K562 (cell line): ENCODE measurements around the gene GRIK3. TPM values are rescaled to one million over a fixed set of nuclear protein-coding genes. Genes with fewer than 3 reads are reported as not detected.

Experiments
- CBX3 ChIP-seq, 2 experiments: IDR thresholded peaks; 1 replicate in 1 of 2; 2 replicates in 1 of 2; pipeline ENCODE4 v1.6.1; 2012; ENCODE audit warnings: inconsistent platforms in 2 of 2, low read length in 2 of 2, borderline replicate concordance in 1 of 2, control low read depth in 1 of 2
- CTBP1 ChIP-seq: fragments of 450-650 bp; IDR thresholded peaks from 2 replicates; pipeline ENCODE4 v1.6.1; 2016; ENCODE audit warnings: borderline replicate concordance
- FOXA3 ChIP-seq, 2 experiments: fragments of 450-650 bp in 1 of 2; sonication (generic) in 1 of 2; formaldehyde crosslinking; IDR thresholded peaks in 1 of 2; conservative IDR thresholded peaks in 1 of 2; 2 replicates each; pipeline versions ENCODE4 v1.4.0 to v1.8.0; 2020 to 2022; ENCODE audit warnings: mild to moderate bottlenecking in 2 of 2, missing genetic modification reagents in 1 of 2
- GABPA ChIP-seq: fragments of 200-800 bp; sonication (Bioruptor generic); conservative IDR thresholded peaks from 2 replicates; pipeline ENCODE4 v1.6.1; 2016; ENCODE audit warnings: low read depth, missing genetic modification characterization, missing compliant biosample characterization
- GABPB1 ChIP-seq: sonication (generic); formaldehyde crosslinking; IDR thresholded peaks from 2 replicates; pipeline ENCODE4 v1.8.0; 2022; ENCODE audit warnings: mild to moderate bottlenecking, missing genetic modification reagents
- KDM4B ChIP-seq, 2 experiments: fragments of 450-650 bp in 1 of 2; sonication (generic) in 1 of 2; IDR thresholded peaks; 2 replicates each; pipeline ENCODE4 v1.6.1; 2016 to 2017; ENCODE audit warnings: borderline replicate concordance in 2 of 2, antibody characterized with exemption in 1 of 2, low read depth in 1 of 2, mild to moderate bottlenecking in 1 of 2
- MYC ChIP-seq, 2 experiments: fragments of 250-450 bp in 1 of 2; sonication (Bioruptor Pico) in 1 of 2; IDR thresholded peaks; 2 replicates each; pipeline versions ENCODE4 v1.5.1 to v1.6.1; 2012 to 2021; ENCODE audit warnings: low read depth in 2 of 2, borderline replicate concordance in 1 of 2, improper control_type of control experiment in 1 of 2, low read length in 1 of 2, mild to moderate bottlenecking in 1 of 2, moderate library complexity in 1 of 2
- NR4A1 ChIP-seq, 2 experiments: fragments of 250-450 bp in 1 of 2; fragments of 450-650 bp in 1 of 2; sonication (Bioruptor Pico) in 1 of 2; IDR thresholded peaks; 2 replicates each; pipeline versions ENCODE4 v1.4.0 to v1.6.1; 2016 to 2020; ENCODE audit warnings: mild to moderate bottlenecking in 2 of 2, missing compliant biosample characterization in 1 of 2, missing genetic modification characterization in 1 of 2, moderate library complexity in 1 of 2
- SPI1 ChIP-seq: IDR thresholded peaks from 2 replicates; pipeline ENCODE4 v1.6.1; 2011; ENCODE audit warnings: low read depth, low read length, control low read depth, borderline replicate concordance
- SRSF3 ChIP-seq: fragments of 200-400 bp; formaldehyde crosslinking; IDR thresholded peaks from 2 replicates; pipeline ENCODE4 v1.6.1; 2016; ENCODE audit warnings: mild to moderate bottlenecking, low read length, moderate library complexity; ENCODE audit not compliant: insufficient read depth
- polyA plus RNA-seq, 8 experiments: library from polyadenylated mRNA; depleted of rRNA in 4 of 8; stranded (reverse) in 5 of 8; unstranded in 3 of 8; fragments of >200 nt; fragmentation: Nextera tagmentation in 2 of 8; fragmentation: Illumina TruSeq in 1 of 8; extraction: Ambion mirVana in 2 of 8; extraction: Trizol in 1 of 8; gene quantifications; 2 replicates each; pipeline versions ENCODE4 v1.2.1 to v1.2.3, GENCODE V29; 2011 to 2014; ENCODE audit warnings: inconsistent platforms in 1 of 8, missing spikeins in 1 of 8
- total RNA-seq, 7 experiments: library from RNA; depleted of rRNA in 6 of 7; stranded (reverse); fragments of >200 nt in 6 of 7; fragmentation: Illumina TruSeq in 2 of 7; extraction: Trizol in 2 of 7; gene quantifications; 2 replicates each; pipeline versions ENCODE4 v1.2.1 to v1.2.3, GENCODE V29; 2011 to 2021; ENCODE audit warnings: low replicate concordance in 1 of 7
- TF ChIP-seq, protein P1 (sequence below), 2 experiments: fragments of 450-650 bp; IDR thresholded peaks; 2 replicates each; pipeline ENCODE4 v1.6.1; 2016
- TF ChIP-seq, protein P2 (sequence below), 3 experiments: IDR thresholded peaks in 2 of 3; conservative IDR thresholded peaks in 1 of 3; 2 replicates each; pipeline ENCODE4 v1.5.1; 2011 to 2012; ENCODE audit warnings: low read length in 3 of 3, mild to moderate bottlenecking in 3 of 3, control low read depth in 2 of 3, improper control_type of control experiment in 1 of 3, inconsistent platforms in 1 of 3, low read depth in 1 of 3, mixed read lengths in 1 of 3, moderate library complexity in 1 of 3; ENCODE audit not compliant: insufficient read depth in 2 of 3
- TF ChIP-seq, protein P3 (sequence below): fragments of 450-650 bp; IDR thresholded peaks from 2 replicates; pipeline ENCODE4 v1.7.0; 2016; ENCODE audit warnings: borderline replicate concordance
- TF ChIP-seq, protein P4 (sequence below): fragments of 450-650 bp; IDR thresholded peaks from 2 replicates; pipeline ENCODE4 v1.6.1; 2016; ENCODE audit warnings: borderline replicate concordance

Gene GRIK3
- total and polyA plus RNA-seq, 9 of the 15 experiments (the other 6 are each of a cell fraction or from before 2014, with no cell fraction given): not detected

DNA sequence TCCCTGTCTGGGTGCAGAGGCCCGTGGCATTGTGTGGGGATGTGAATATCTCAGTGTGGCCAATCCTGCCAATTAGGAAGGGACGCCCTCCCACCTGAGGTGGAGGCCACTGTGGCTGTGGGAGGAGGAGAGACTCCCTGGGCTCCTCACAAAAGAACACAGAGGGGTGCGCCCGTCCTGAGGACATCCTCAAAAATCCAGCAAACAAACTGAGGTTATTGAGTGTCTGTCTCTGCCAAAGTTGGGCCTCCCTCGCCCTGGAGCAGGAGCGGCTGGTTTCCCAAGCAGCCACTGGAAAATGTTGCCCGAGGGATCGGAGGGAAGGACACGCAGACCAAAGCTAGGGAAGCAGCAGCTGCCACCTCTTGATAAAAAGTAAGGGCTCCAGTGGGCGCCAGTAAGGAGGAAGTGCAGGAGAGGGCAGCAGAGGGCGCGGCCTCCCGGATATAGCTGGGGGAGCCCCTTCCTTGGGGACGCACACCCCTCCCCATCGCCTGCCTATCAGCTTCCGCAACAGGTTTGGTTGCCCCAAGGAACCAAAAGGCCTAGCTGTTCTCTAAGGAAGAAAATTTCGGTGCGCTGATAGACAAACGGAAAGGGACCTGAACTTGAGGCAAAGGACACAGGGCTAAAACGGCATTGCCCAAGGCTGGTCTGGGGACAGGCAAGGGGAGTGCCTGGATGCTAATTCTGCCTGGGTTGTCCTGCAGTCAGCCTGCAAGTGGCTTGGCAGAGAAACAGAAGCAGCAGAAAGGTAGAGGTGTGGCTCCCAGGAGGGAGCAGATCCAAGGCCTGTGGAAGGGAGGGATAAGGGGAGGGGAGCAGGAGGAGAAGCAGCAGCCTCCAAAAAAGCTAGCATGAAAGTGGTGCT, 1.7 kb upstream of the GRIK3 start (continued):
- no peak for TF ChIP-seq MYC (IDR thresholded peaks at IDR 0.05; ENCODE audit: low read depth, low read length)
- no peak for TF ChIP-seq MYC (CRISPR knock-in tag; IDR thresholded peaks at IDR 0.05; ENCODE audit: borderline replicate concordance, low read depth)
- TF ChIP-seq SRSF3: no peak
- TF ChIP-seq, protein P1, sequence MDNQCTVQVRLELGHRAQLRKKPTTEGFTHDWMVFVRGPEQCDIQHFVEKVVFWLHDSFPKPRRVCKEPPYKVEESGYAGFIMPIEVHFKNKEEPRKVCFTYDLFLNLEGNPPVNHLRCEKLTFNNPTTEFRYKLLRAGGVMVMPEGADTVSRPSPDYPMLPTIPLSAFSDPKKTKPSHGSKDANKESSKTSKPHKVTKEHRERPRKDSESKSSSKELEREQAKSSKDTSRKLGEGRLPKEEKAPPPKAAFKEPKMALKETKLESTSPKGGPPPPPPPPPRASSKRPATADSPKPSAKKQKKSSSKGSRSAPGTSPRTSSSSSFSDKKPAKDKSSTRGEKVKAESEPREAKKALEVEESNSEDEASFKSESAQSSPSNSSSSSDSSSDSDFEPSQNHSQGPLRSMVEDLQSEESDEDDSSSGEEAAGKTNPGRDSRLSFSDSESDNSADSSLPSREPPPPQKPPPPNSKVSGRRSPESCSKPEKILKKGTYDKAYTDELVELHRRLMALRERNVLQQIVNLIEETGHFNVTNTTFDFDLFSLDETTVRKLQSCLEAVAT (IDR thresholded peaks at IDR 0.05): no peak
- no peak for TF ChIP-seq NR4A1 (CRISPR knock-in tag; IDR thresholded peaks at IDR 0.05)
- no peak for TF ChIP-seq NR4A1 (tag; IDR thresholded peaks at IDR 0.05)
- no peak for TF ChIP-seq CBX3 (IDR thresholded peaks at IDR 0.05; ENCODE audit: borderline replicate concordance in 1 of 2, low read length in 2 of 2)
- TF ChIP-seq GABPB1 (CRISPR knock-in tag): peak; percentile 83; the same call in 1 of the 2 replicates
- TF ChIP-seq CTBP1: no peak
- TF ChIP-seq, protein P2, sequence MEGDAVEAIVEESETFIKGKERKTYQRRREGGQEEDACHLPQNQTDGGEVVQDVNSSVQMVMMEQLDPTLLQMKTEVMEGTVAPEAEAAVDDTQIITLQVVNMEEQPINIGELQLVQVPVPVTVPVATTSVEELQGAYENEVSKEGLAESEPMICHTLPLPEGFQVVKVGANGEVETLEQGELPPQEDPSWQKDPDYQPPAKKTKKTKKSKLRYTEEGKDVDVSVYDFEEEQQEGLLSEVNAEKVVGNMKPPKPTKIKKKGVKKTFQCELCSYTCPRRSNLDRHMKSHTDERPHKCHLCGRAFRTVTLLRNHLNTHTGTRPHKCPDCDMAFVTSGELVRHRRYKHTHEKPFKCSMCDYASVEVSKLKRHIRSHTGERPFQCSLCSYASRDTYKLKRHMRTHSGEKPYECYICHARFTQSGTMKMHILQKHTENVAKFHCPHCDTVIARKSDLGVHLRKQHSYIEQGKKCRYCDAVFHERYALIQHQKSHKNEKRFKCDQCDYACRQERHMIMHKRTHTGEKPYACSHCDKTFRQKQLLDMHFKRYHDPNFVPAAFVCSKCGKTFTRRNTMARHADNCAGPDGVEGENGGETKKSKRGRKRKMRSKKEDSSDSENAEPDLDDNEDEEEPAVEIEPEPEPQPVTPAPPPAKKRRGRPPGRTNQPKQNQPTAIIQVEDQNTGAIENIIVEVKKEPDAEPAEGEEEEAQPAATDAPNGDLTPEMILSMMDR (IDR thresholded peaks at IDR 0.05 in 2 of 3, conservative IDR thresholded peaks at IDR 0.05 in 1 of 3; ENCODE audit: insufficient read depth in 2 of 3, low read depth in 1 of 3, low read length in 3 of 3): peak; percentile 36 to 40 (median 37); a peak in 4 of 6 replicates
- TF ChIP-seq GABPA: peak; percentile 82
- TF ChIP-seq, protein P3, sequence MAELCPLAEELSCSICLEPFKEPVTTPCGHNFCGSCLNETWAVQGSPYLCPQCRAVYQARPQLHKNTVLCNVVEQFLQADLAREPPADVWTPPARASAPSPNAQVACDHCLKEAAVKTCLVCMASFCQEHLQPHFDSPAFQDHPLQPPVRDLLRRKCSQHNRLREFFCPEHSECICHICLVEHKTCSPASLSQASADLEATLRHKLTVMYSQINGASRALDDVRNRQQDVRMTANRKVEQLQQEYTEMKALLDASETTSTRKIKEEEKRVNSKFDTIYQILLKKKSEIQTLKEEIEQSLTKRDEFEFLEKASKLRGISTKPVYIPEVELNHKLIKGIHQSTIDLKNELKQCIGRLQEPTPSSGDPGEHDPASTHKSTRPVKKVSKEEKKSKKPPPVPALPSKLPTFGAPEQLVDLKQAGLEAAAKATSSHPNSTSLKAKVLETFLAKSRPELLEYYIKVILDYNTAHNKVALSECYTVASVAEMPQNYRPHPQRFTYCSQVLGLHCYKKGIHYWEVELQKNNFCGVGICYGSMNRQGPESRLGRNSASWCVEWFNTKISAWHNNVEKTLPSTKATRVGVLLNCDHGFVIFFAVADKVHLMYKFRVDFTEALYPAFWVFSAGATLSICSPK: no peak
- TF ChIP-seq KDM4B (IDR thresholded peaks at IDR 0.05; ENCODE audit: borderline replicate concordance in 2 of 2, low read depth in 1 of 2): peak in 1 of 2 experiments; percentile 38; a peak in 1 of 4 replicates
- TF ChIP-seq, protein P4, sequence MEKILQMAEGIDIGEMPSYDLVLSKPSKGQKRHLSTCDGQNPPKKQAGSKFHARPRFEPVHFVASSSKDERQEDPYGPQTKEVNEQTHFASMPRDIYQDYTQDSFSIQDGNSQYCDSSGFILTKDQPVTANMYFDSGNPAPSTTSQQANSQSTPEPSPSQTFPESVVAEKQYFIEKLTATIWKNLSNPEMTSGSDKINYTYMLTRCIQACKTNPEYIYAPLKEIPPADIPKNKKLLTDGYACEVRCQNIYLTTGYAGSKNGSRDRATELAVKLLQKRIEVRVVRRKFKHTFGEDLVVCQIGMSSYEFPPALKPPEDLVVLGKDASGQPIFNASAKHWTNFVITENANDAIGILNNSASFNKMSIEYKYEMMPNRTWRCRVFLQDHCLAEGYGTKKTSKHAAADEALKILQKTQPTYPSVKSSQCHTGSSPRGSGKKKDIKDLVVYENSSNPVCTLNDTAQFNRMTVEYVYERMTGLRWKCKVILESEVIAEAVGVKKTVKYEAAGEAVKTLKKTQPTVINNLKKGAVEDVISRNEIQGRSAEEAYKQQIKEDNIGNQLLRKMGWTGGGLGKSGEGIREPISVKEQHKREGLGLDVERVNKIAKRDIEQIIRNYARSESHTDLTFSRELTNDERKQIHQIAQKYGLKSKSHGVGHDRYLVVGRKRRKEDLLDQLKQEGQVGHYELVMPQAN: no peak
- peak; percentile 87 for TF ChIP-seq SPI1
- no peak for TF ChIP-seq FOXA3 (CRISPR knock-in tag; conservative IDR thresholded peaks at IDR 0.05 in 1 of 2, IDR thresholded peaks at IDR 0.05 in 1 of 2)
